ENCODE results near the gene RAMP2. TPM values are rescaled to one million over a fixed set of nuclear protein-coding genes. Genes with fewer than 3 reads are reported as not detected.
"Not testable (repeated sequence)": the region's sequence is repeated elsewhere in the genome, so short reads cannot be mapped to it uniquely, and the experiment has no call there.

RAMP2 gene
- total RNA-seq, 1 donor from 2014 or later: not detected

DNA sequence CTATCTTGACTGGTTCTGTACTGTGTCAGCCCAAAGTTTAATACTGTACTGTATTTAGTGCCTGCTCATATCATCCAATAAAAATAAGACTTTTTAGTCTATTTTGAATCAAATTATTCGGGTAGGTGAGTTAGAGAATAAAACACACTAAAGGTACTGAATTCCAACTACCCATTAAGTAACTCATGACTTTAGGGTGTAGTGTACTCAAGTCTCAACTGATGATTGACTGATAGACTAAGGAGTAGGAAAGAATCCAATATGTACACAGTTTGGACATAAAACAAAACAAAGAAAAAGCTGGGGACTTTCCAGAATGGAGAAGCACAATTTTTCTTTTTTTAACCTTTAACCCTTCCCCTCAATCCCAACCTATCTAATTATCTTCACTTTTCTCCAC is 20.3 kb upstream of the RAMP2 start:
- Mint-ChIP-seq H3K27ac (no peak overlapping the region), H3K36me3 (ENCODE audit: low read depth) (peaks cover 15% of the 10 kb centered on the region), H3K4me1 (peaks cover 34% of the 10 kb centered on the region), H3K9me3 (no peaks in the 10 kb centered on the region), H3K4me3 (no peak overlapping the region), H3K27me3 (no peaks in the 10 kb centered on the region)
- POLR2A ChIA-PET: no interaction called here
- ATAC-seq (ENCODE audit: low read depth) (no peak), DNase-seq (no peak)
- TF ChIP-seq CTCF (IDR thresholded peaks at IDR 0.05): no peak
- intact Hi-C loops (cut with micrococcal nuclease): loop anchor here (5.0 to 10.0 kb wide), 2 partner anchors 82 to 244 kb away; partner anchors contain the start of genes BECN1, PTGES3L and RUNDC1
- CTCF ChIA-PET: no interaction called here

DNA sequence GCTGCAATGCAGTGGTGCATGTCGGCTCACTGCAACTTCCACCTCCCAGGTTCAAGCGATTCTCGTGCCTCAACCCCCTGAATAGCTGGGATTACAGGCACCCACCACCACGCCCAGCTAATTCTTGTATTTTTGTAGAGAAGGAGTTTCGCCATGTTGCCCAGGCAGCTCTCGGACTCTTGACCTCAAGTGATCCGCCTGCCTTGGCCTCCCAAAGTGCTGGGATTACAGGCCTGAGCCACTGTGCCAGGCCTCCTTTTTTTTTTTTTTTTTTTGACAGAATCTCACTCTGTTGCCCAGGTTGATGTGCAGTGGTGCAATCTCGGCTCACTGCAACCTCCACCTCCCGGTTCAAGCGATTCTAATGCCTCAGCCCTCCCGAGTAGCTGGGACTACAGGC is 18.1 kb upstream of the RAMP2 start:
- Mint-ChIP-seq H3K4me1 (peaks cover 28% of the 10 kb centered on the region), H3K4me3 (peak overlapping the region; percentile 46), H3K27ac (peak overlapping the region; percentile 61), H3K36me3 (ENCODE audit: low read depth) (peaks cover 10% of the 10 kb centered on the region)
- not testable (repeated sequence) for H3K27me3 Mint-ChIP-seq; H3K9me3 Mint-ChIP-seq; DNase-seq; ATAC-seq (ENCODE audit: low read depth)
- intact Hi-C loops (cut with micrococcal nuclease): loop anchor here (5.0 to 10.0 kb wide), 2 partner anchors 79 to 242 kb away; partner anchors contain the start of genes BECN1, PTGES3L and RUNDC1
- POLR2A ChIA-PET: interaction anchor here (0.6 to 2.2 kb wide), 11 partner anchors 9 to 394 kb away, joined by 3 to 10 read pairs (median 4); partner anchors contain the start of gene BECN1
- CTCF ChIA-PET: interaction anchor here (1.3 to 1.7 kb wide), 2 partner anchors 19 to 31 kb away, joined by 3 to 6 read pairs; partner anchors contain the start of genes RAMP2 and VPS25

- Mint-ChIP-seq H3K4me1 (peaks cover 28% of the 10 kb centered on the region), H3K36me3 (ENCODE audit: low read depth) (peaks cover 10% of the 10 kb centered on the region), H3K9me3 (no peaks in the 10 kb centered on the region), H3K27ac (peak overlapping the region; percentile 96), H3K27me3 (peaks cover 4% of the 10 kb centered on the region), H3K4me3 (peak overlapping the region; percentile 96)
- no peak for TF ChIP-seq CTCF (IDR thresholded peaks at IDR 0.05)
- ChIA-PET POLR2A (interaction anchor here (0.5 to 2.2 kb wide), 16 partner anchors 10 to 1442 kb away, joined by 3 to 12 read pairs (median 4); partner anchors contain the start of genes BECN1, RETREG3, TUBG1 and VPS25), CTCF (interaction anchor here (1.1 to 1.7 kb wide), 4 partner anchors 18 to 34 kb away, joined by 3 to 6 read pairs (median 4); partner anchors contain the start of genes RAMP2 and VPS25)
- ATAC-seq (ENCODE audit: low read depth): no peak
- DNase-seq: no peak
- intact Hi-C loops (cut with micrococcal nuclease): loop anchor here (1.0 to 10.0 kb wide), 4 partner anchors 20 to 241 kb away; partner anchors contain the start of genes BECN1, PTGES3L, RUNDC1 and VPS25
Measured at GRCh38 chr17:42743595-42744282, 17.3 kb upstream of the RAMP2 start.

DNA sequence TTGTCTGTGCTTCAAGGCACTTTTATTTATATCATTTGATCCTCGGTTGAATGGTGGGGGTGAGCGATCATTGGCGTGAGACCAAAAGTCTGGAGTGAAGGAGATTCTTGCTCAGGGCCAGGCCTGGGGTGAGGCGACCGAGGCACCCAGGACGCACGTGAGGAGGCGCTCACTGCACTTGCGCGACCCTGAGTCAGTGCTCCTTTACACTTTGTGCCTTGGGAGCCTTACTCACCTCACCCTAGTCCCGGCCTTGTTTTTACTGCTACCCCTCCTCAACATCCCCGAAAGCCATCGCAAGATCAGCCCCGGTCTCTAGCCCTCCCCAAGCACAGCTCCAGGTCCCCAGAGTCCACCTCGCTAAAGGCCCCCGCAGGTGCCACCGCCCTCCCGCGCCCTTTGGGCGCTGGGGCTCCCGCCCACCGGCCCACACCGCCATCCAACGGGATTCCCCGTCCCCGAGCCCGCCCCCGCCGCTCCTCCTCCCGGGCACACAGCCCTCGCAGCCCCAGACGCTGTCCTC is 16.7 kb upstream of the RAMP2 start:
- ChIA-PET POLR2A (interaction anchor here (0.5 to 2.2 kb wide), 9 partner anchors 11 to 166 kb away, joined by 3 to 12 read pairs (median 4); partner anchors contain the start of genes BECN1, RETREG3, TUBG1 and VPS25), CTCF (interaction anchor here (1.1 to 1.7 kb wide), 3 partner anchors 19 to 34 kb away, joined by 3 to 6 read pairs (median 4); partner anchors contain the start of gene VPS25)
- DNase-seq (no peak), ATAC-seq (ENCODE audit: low read depth) (peak; percentile 73)
- Mint-ChIP-seq H3K4me3 (peak overlapping the region; percentile 96), H3K9me3 (no peaks in the 10 kb centered on the region), H3K27ac (peak overlapping the region; percentile 96), H3K36me3 (ENCODE audit: low read depth) (peaks cover 10% of the 10 kb centered on the region), H3K4me1 (peaks cover 28% of the 10 kb centered on the region), H3K27me3 (peaks cover 10% of the 10 kb centered on the region)
- TF ChIP-seq CTCF (IDR thresholded peaks at IDR 0.05): no peak
- intact Hi-C loops (cut with micrococcal nuclease): loop anchor here (1.0 to 10.0 kb wide), 4 partner anchors 19 to 240 kb away; partner anchors contain the start of genes BECN1, PTGES3L, RUNDC1 and VPS25

DNA sequence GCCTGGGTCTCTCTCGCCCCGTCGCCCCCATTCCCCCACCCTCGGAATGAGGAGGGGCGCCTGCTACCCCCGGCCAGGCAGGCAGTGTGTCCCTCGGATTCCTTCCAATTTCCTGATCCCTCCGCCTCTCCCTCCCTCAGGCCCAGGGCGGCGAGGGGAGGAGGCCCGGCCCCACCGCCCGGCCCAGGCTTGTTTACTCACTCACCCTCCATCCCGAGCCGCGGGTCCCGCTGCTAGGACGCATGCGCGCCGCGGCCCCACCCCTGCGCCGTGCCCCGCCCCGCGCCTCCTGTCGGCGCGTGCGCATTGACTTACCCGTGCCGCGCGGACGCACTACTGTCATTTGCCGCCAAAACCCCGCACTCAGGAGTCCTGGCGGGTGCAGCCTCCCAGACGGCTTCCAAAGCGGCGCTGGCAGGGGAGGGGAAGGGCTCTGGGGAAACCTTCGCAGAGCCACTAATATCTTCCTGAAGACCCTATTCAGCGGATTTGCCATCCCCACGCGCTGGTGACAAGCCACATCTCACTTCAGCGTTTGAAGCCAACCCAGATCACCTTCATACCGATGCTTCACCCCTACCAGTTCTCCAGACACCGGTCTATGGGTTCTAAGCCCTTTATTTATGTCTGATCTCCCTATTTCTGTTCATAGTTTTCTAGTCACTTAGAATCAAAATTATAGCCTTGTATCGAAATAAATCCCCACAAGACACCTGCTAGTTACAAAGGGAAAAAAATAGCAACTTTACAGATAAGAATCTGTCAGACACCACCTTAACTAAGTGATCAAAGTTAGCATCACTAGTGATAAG is 16.0 kb upstream of the RAMP2 start, which contains the start of gene EZH1:
TSS of gene EZH1 (minus strand) at position 235 of the 812 bp plus-strand sequence. CDS start 16,099 bp downstream, outside the sequence.
- ChIA-PET CTCF (no interaction called here), POLR2A (interaction anchor here (1.0 to 2.2 kb wide), 4 partner anchors 15 to 80 kb away, joined by 4 to 12 read pairs (median 8); partner anchors contain the start of genes BECN1 and VPS25)
- Mint-ChIP-seq H3K27ac (peak within 1 kb of the TSS; percentile 96), H3K4me1 (peaks cover 28% of the 10 kb centered on the region), H3K9me3 (no peaks in the 10 kb centered on the region), H3K27me3 (peaks cover 11% of the 10 kb centered on the region), H3K4me3 (peak within 1 kb of the TSS; percentile 96), H3K36me3 (ENCODE audit: low read depth) (peaks cover 10% of the 10 kb centered on the region)
- intact Hi-C loops (cut with micrococcal nuclease): loop anchor here (1.0 to 10.0 kb wide), 5 partner anchors 18 to 240 kb away; partner anchors contain the start of genes BECN1, CNTD1, COA3 and PTGES3L
- DNase-seq: peak; percentile 96
- peak; percentile 87 for ATAC-seq (ENCODE audit: low read depth)
- no peak for TF ChIP-seq CTCF (IDR thresholded peaks at IDR 0.05)
